ENCODE data around the gene RAB27A. TPM values are rescaled to one million over a fixed set of nuclear protein-coding genes. Genes with fewer than 3 reads are reported as not detected.

The RAB27A gene
- total RNA-seq (2022) = 6.8 and 8.7 TPM in 2 replicates
- percentile 54 among the genes with signal in this experiment for Bru-seq, nascent RNA
- percentile 55 among the genes with signal in this experiment for BruChase-seq, experiment 1, labeled RNA remaining after a 2-hour chase
- percentile 54 among the genes with signal in this experiment for BruChase-seq, experiment 2, labeled RNA remaining after a 6-hour chase
- long read RNA-seq, transcript RAB27A-201 (7 exons, 3,446 nt) = major isoform, 6 of 8 reads
- long read RNA-seq, partial matches to known transcripts = 0 of 8 reads
- long read RNA-seq, other reads (novel, unspliced or antisense) = 1 of 8 reads

DNA sequence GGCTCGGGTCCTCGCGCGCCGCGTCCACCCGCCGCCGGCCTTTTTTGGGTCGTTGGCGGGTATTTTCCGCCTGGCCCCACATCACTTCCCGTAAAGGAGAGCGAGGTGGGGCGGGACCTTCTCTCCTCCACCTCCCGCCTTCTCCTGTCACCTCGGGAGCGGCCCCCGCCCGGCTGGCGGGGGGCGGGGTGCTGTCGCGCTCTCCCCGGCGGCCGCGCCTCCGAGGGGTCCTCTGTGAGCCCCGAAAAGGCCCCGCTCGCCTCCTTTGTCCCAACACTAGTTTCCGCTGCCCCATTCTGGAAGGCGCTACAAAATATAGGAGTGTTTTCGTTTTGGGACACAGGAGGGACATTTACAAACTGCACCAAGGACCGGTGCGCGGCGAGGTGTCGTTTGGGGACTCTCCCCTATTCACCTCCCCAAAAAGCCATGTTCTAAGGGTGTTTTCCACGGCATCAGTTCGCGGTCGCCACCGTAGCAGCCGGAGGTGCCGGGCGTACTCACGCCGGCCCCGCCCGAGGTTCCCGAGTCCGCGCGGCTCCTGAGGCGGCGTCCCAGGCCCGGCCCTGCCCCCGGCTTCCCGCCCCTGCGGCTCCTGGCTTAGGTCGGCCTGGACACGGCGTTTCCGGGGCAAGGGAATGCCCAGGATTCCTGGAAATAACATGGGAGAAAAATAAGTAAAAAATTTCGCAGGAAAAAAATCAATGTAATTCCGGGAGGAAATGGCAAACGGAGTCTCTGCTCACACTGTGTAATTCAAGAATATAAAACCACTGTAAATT, at the start of gene RAB27A:
TSS of gene RAB27A (minus strand) at position 68 of the 782 bp plus-strand sequence. CDS start 54,879 bp downstream, outside the sequence.
- no peaks in the 10 kb centered on the region for H3K27me3 ChIP-seq (replicated peaks; ENCODE audit: control insufficient read depth, insufficient read depth, low read length)
- Mint-ChIP-seq H3K4me1 (ENCODE audit: low read depth, unreplicated experiment) (no peaks in the 10 kb centered on the region), H3K27me3 (ENCODE audit: insufficient read depth, unreplicated experiment) (no peaks in the 10 kb centered on the region), H3K9me3 (ENCODE audit: unreplicated experiment) (no peaks in the 10 kb centered on the region), H3K36me3 (ENCODE audit: insufficient read depth, unreplicated experiment) (no peaks in the 10 kb centered on the region), H3K4me3 (ENCODE audit: unreplicated experiment) (peak within 1 kb of the TSS; percentile 82), H3K27ac (ENCODE audit: unreplicated experiment) (no peak within 1 kb of the TSS)
- intact Hi-C loops (cut with micrococcal nuclease; ENCODE audit: unreplicated experiment) = loop anchor here (1.0 kb wide), 4 partner anchors 69 to 145 kb away; no protein-coding TSS in a partner anchor
- TF ChIP-seq, protein P1, sequence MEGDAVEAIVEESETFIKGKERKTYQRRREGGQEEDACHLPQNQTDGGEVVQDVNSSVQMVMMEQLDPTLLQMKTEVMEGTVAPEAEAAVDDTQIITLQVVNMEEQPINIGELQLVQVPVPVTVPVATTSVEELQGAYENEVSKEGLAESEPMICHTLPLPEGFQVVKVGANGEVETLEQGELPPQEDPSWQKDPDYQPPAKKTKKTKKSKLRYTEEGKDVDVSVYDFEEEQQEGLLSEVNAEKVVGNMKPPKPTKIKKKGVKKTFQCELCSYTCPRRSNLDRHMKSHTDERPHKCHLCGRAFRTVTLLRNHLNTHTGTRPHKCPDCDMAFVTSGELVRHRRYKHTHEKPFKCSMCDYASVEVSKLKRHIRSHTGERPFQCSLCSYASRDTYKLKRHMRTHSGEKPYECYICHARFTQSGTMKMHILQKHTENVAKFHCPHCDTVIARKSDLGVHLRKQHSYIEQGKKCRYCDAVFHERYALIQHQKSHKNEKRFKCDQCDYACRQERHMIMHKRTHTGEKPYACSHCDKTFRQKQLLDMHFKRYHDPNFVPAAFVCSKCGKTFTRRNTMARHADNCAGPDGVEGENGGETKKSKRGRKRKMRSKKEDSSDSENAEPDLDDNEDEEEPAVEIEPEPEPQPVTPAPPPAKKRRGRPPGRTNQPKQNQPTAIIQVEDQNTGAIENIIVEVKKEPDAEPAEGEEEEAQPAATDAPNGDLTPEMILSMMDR (IDR thresholded peaks at IDR 0.05; ENCODE audit: insufficient read depth in 1 of 2, low read depth in 1 of 2, low read length in 1 of 2, severe bottlenecking in 1 of 2, unreplicated experiment in 1 of 2) = no peak
- CTCF ChIA-PET = interaction anchor here (1.1 to 1.2 kb wide), 2 partner anchors 73 to 150 kb away, joined by 5 to 9 read pairs; no protein-coding TSS in a partner anchor
- POLR2A ChIA-PET = no interaction called here
- H3K4me1 ChIP-seq = no peaks in the 10 kb centered on the region; the same call in 1 of the 2 replicates
- H3K9me3 ChIP-seq = no peaks in the 10 kb centered on the region
- H3K4me3 ChIP-seq (ENCODE audit: low read depth, low read length) = peak within 1 kb of the TSS; percentile 86
- BruUV-seq (replicated peaks) = no TSS peak
- H3K36me3 ChIP-seq (ENCODE audit: control insufficient read depth, insufficient read depth, low read length) = no peaks in the 10 kb centered on the region
- DNase-seq = peak; percentile 77 to 80

DNA sequence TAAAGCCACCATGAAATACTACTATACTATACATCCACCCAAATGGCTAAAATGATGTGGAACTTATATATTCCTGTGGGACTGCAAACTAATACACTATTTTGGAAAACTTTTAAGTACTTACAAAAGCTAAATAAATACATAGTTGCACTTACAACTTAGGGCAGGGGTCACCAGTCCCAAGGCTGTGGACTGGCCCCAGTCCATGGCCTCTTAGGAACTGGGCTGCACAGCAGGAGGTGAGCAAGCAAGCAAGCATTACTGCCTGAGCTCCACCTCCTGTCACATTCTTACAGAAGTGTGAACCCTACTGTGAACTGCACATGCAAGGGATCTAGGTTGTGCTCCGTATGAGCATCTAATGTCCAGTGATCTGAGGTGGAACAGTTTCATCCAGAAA, 47.5 kb upstream of the RAB27A start:
- ChIA-PET POLR2A (no interaction called here), CTCF (no interaction called here)
- H3K4me3 Mint-ChIP-seq (ENCODE audit: unreplicated experiment) = no peak overlapping the region
- no peaks in the 10 kb centered on the region for H3K27me3 ChIP-seq (replicated peaks; ENCODE audit: control insufficient read depth, insufficient read depth, low read length)
- H3K4me1 Mint-ChIP-seq (ENCODE audit: low read depth, unreplicated experiment) = no peaks in the 10 kb centered on the region
- DNase-seq = no peak
- H3K9me3 Mint-ChIP-seq (ENCODE audit: unreplicated experiment) = no peaks in the 10 kb centered on the region
- H3K36me3 ChIP-seq (ENCODE audit: control insufficient read depth, insufficient read depth, low read length) = no peaks in the 10 kb centered on the region
- no TSS peak for BruUV-seq (replicated peaks)
- H3K36me3 Mint-ChIP-seq (ENCODE audit: insufficient read depth, unreplicated experiment) = no peaks in the 10 kb centered on the region
- no peak overlapping the region for H3K27ac Mint-ChIP-seq (ENCODE audit: unreplicated experiment)
- H3K9me3 ChIP-seq = no peaks in the 10 kb centered on the region
- H3K4me3 ChIP-seq (ENCODE audit: low read depth, low read length) = no peak overlapping the region
- no peaks in the 10 kb centered on the region for H3K27me3 Mint-ChIP-seq (ENCODE audit: insufficient read depth, unreplicated experiment)
- intact Hi-C loops (cut with micrococcal nuclease; ENCODE audit: unreplicated experiment) = no loop called here
- TF ChIP-seq, protein P1 (IDR thresholded peaks at IDR 0.05; ENCODE audit: insufficient read depth in 1 of 2, low read depth in 1 of 2, low read length in 1 of 2, severe bottlenecking in 1 of 2, unreplicated experiment in 1 of 2) = no peak
- H3K4me1 ChIP-seq = no peaks in the 10 kb centered on the region

GRCh38 chr15:55334997-55335396, 45.4 kb upstream of the RAB27A start:
- H3K9me3 ChIP-seq = no peaks in the 10 kb centered on the region
- intact Hi-C loops (cut with micrococcal nuclease; ENCODE audit: unreplicated experiment) = no loop called here
- H3K4me3 Mint-ChIP-seq (ENCODE audit: unreplicated experiment) = no peak overlapping the region
- TF ChIP-seq, protein P1 (IDR thresholded peaks at IDR 0.05; ENCODE audit: insufficient read depth in 1 of 2, low read depth in 1 of 2, low read length in 1 of 2, severe bottlenecking in 1 of 2, unreplicated experiment in 1 of 2) = no peak
- no peak for DNase-seq
- H3K4me3 ChIP-seq (ENCODE audit: low read depth, low read length) = no peak overlapping the region
- H3K36me3 ChIP-seq (ENCODE audit: control insufficient read depth, insufficient read depth, low read length) = no peaks in the 10 kb centered on the region; the same call in 1 of the 2 replicates
- no peaks in the 10 kb centered on the region for H3K4me1 ChIP-seq
- H3K36me3 Mint-ChIP-seq (ENCODE audit: insufficient read depth, unreplicated experiment) = no peaks in the 10 kb centered on the region
- POLR2A ChIA-PET = no interaction called here
- no peaks in the 10 kb centered on the region for H3K27me3 Mint-ChIP-seq (ENCODE audit: insufficient read depth, unreplicated experiment)
- H3K4me1 Mint-ChIP-seq (ENCODE audit: low read depth, unreplicated experiment) = no peaks in the 10 kb centered on the region
- BruUV-seq (replicated peaks) = no TSS peak
- no peaks in the 10 kb centered on the region for H3K27me3 ChIP-seq (replicated peaks; ENCODE audit: control insufficient read depth, insufficient read depth, low read length)
- CTCF ChIA-PET = no interaction called here
- H3K9me3 Mint-ChIP-seq (ENCODE audit: unreplicated experiment) = no peaks in the 10 kb centered on the region
- H3K27ac Mint-ChIP-seq (ENCODE audit: unreplicated experiment) = no peak overlapping the region
